CD8-positive, alpha-beta memory T cell (primary cell): ENCODE results near the gene GOLGA6L6. TPM values are rescaled to one million over a fixed set of nuclear protein-coding genes. Genes with fewer than 3 reads are reported as not detected.
"Not testable (repeated sequence)": the region's sequence is repeated elsewhere in the genome, so short reads cannot be mapped to it uniquely, and the experiment has no call there.

Experiments
- CTCF ChIA-PET: fragments of 350-600 bp; sonication (Branson Sonifier 250); formaldehyde crosslinking; loops from one replicate; lab custom pipeline; 2021; ENCODE audit warnings: antibody characterized with exemption; lab: Charles Lee
- POLR2A ChIA-PET: fragments of 350-600 bp; sonication (Branson Sonifier 250); formaldehyde crosslinking; loops from one replicate; lab custom pipeline; 2021; ENCODE audit warnings: antibody characterized with exemption; lab: Charles Lee
- DNase-seq, 5 donors: peaks; one replicate each; pipeline versions ENCODE4 v3.0.0 to v3.0.0-alpha.2; 2020 to 2022; ENCODE audit warnings: mixed read lengths in 1 of 5
- H3K27ac ChIP-seq: one replicate; pipeline ENCODE4 v1.7.0; 2013; ENCODE audit warnings: low read depth, mild to moderate bottlenecking, low read length, moderate library complexity
- H3K27me3 ChIP-seq: 2 replicates; pipeline ENCODE4 v1.7.0; 2013; ENCODE audit warnings: low read length, mild to moderate bottlenecking; ENCODE audit not compliant: insufficient read depth, poor library complexity, severe bottlenecking
- H3K36me3 ChIP-seq: 2 replicates; pipeline ENCODE4 v1.7.0; 2013; ENCODE audit warnings: mild to moderate bottlenecking, low read length, moderate library complexity; ENCODE audit not compliant: insufficient read depth
- H3K4me1 ChIP-seq: 2 replicates; pipeline ENCODE4 v1.7.0; 2013; ENCODE audit warnings: mild to moderate bottlenecking, low read length, moderate library complexity; ENCODE audit not compliant: insufficient read depth
- H3K4me3 ChIP-seq: 2 replicates; pipeline ENCODE4 v1.7.0; 2013; ENCODE audit warnings: mild to moderate bottlenecking, low read length
- H3K9me3 ChIP-seq: 2 replicates; pipeline ENCODE4 v1.7.0; 2013; ENCODE audit warnings: mild to moderate bottlenecking, low read length
- H3K27ac Mint-ChIP-seq, 8 donors: one replicate each; pipeline ENCODE4 v1.8.0; 2020 to 2021; ENCODE audit warnings: mixed read lengths in 8 of 8, mild to moderate bottlenecking in 6 of 8, inconsistent platforms in 3 of 8, moderate library complexity in 3 of 8
- H3K27me3 Mint-ChIP-seq, 2 donors: one replicate each; pipeline ENCODE4 v1.8.0; 2020 to 2021; ENCODE audit warnings: mixed read lengths in 2 of 2, mild to moderate bottlenecking in 1 of 2, moderate library complexity in 1 of 2
- H3K36me3 Mint-ChIP-seq, 3 donors: one replicate each; pipeline ENCODE4 v1.8.0; 2020 to 2021; ENCODE audit warnings: mixed read lengths in 3 of 3, inconsistent platforms in 1 of 3, mild to moderate bottlenecking in 1 of 3
- H3K4me1 Mint-ChIP-seq, 3 donors: one replicate each; pipeline ENCODE4 v1.8.0; 2020 to 2021; ENCODE audit warnings: mixed read lengths in 3 of 3, inconsistent platforms in 1 of 3, mild to moderate bottlenecking in 1 of 3
- H3K4me3 Mint-ChIP-seq, 7 donors: one replicate each; pipeline ENCODE4 v1.8.0; 2020 to 2021; ENCODE audit warnings: mixed read lengths in 7 of 7, mild to moderate bottlenecking in 6 of 7, moderate library complexity in 4 of 7, inconsistent platforms in 2 of 7
- H3K9me3 Mint-ChIP-seq, 5 donors: one replicate each; pipeline ENCODE4 v1.8.0; 2020 to 2022; ENCODE audit warnings: mixed read lengths in 5 of 5, mild to moderate bottlenecking in 3 of 5, moderate library complexity in 2 of 5, inconsistent platforms in 1 of 5
- polyA plus RNA-seq: library from polyadenylated mRNA; unstranded; fragments of 300-500 nt; fragmentation: Illumina TruSeq; gene quantifications from one replicate; pipeline ENCODE4 v1.2.3, GENCODE V29; 2021
- total RNA-seq, 2 experiments: library from RNA; stranded (reverse); gene quantifications; one replicate each; pipeline ENCODE4 v1.2.3, GENCODE V29; 2021

The GOLGA6L6 gene
- total and polyA plus RNA-seq, 3 experiments from 2014 or later = not detected

DNA sequence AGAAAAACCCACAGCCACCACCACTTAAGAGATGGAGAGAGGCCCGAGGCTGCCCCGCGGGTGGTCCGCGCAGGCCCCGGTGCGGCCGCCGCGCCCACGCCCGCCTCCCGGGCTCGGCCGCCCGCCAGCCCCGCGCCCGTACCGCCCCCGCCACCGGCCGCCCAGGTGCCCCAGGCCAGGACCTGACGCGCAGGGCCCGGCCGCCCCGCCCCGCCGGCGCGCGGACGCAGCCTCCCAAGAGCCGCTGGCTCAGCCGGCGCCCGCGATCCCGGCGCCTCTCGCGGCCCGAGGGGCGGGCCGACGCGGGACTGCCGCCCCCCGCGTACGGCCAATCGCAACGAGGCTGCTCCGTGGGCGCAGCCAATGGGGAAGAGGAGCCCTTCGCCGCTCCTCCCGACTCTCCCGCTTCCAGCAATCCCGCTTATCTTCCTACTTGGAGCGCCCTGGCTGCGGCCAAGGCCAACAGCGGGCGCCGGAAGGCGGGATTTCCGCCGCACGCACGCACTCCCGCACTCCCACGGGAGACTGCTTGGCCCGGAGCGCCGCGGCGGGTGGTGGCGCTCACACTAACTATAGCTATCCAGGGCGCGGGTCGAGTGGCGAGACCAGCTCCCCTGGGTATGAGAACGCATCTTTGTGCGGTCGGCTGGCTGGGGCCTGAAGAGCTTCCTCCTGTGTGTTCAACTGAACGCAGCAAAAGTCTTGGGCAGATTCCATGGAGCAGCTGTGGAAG lies 35.5 kb downstream of the GOLGA6L6 start:
- H3K4me1 ChIP-seq, H3K9me3 Mint-ChIP-seq, POLR2A ChIA-PET, H3K36me3 ChIP-seq, H3K36me3 Mint-ChIP-seq, CTCF ChIA-PET, H3K27me3 ChIP-seq, H3K4me3 ChIP-seq, H3K27ac ChIP-seq, H3K27me3 Mint-ChIP-seq, H3K4me1 Mint-ChIP-seq, H3K9me3 ChIP-seq, H3K27ac Mint-ChIP-seq: not testable (repeated sequence)
- peak in 1 of 5 donors; percentile 2 for DNase-seq
- H3K4me3 Mint-ChIP-seq = peak overlapping the region in 1 of 7 donors; percentile 82

DNA sequence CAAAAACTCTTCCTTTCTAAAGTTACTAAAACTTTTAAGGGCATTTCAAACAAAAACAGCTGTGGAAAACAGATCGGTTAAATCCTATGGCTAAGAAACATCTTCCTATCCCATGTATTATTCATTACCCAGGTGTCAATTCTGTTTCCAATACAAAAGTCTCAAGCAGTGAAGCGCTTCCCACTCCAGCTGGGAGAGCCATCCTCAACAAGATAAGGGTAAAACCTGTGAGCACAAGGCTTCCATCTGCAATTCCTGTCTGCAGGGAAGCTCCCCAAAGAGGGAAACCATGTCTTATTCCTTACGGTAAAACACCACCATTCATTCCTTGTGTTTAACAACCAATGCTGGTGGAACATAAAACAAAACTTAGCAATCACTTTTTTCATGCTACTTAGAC lies 38.8 kb downstream of the GOLGA6L6 start:
- H3K27me3 Mint-ChIP-seq, H3K27ac ChIP-seq, H3K4me1 ChIP-seq, POLR2A ChIA-PET, H3K4me3 Mint-ChIP-seq, H3K27me3 ChIP-seq, H3K27ac Mint-ChIP-seq, H3K36me3 Mint-ChIP-seq, H3K9me3 Mint-ChIP-seq, H3K9me3 ChIP-seq, H3K36me3 ChIP-seq, H3K4me3 ChIP-seq, H3K4me1 Mint-ChIP-seq, CTCF ChIA-PET, DNase-seq: not testable (repeated sequence)

DNA sequence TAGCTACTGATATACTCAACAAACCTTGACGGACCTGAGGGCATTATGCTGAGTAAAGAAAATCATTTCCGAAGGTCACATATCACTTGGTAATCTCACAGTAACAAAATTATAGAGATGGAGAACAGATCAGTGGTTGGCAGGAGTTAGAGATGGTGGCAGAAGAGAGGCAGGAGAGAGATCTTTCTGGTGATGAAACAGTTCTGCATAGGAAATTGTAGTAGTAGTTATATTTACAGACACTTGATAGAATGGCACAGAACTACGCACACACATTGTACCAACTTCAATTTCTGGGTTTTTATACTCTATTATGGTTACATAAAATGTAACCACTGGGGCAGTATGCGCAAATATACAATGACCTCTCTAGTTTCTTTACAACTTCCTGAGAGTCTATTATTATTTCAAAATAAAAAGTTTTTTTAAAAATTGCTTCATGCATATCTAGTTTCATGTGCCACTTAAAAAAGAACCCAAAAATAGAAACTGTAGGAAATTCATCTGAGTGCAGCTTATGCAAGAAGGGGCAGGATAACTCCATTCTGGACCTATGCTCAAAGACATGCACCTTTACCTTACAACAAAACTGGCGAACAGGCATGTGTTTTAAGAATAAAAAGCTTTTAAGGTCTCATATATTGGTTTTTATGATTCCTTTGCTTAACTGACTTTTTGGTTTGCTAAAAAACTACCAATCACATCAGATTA lies 39.9 kb downstream of the GOLGA6L6 start:
- H3K27me3 ChIP-seq, H3K9me3 Mint-ChIP-seq, H3K4me3 Mint-ChIP-seq, H3K4me3 ChIP-seq, DNase-seq, H3K27ac ChIP-seq, POLR2A ChIA-PET, H3K9me3 ChIP-seq, CTCF ChIA-PET, H3K27ac Mint-ChIP-seq, H3K27me3 Mint-ChIP-seq, H3K36me3 Mint-ChIP-seq, H3K4me1 ChIP-seq, H3K4me1 Mint-ChIP-seq, H3K36me3 ChIP-seq: not testable (repeated sequence)

DNA sequence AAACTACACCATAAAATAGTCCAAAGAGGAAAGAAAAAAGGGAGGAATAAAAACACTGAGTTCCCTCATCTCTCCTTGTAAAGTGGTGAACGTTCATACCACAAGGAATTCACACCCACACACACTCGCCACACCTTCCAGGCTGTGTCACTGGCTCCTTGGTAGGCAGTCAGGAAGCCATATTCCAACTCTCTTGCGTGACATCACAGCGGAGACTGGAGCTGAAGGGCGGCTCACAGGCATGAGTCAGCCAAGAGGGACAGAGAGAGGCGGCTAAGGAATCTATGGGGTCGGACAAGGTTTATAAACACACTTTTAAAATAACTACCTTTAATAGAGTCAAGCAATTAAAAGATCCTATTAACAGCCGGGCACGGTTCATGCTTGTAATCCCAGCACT lies 43.8 kb downstream of the GOLGA6L6 start:
- H3K9me3 ChIP-seq, H3K4me1 Mint-ChIP-seq, POLR2A ChIA-PET, CTCF ChIA-PET, H3K27ac Mint-ChIP-seq, DNase-seq, H3K27ac ChIP-seq, H3K9me3 Mint-ChIP-seq, H3K27me3 ChIP-seq, H3K4me3 Mint-ChIP-seq, H3K27me3 Mint-ChIP-seq, H3K36me3 ChIP-seq, H3K4me1 ChIP-seq, H3K4me3 ChIP-seq, H3K36me3 Mint-ChIP-seq: not testable (repeated sequence)

DNA sequence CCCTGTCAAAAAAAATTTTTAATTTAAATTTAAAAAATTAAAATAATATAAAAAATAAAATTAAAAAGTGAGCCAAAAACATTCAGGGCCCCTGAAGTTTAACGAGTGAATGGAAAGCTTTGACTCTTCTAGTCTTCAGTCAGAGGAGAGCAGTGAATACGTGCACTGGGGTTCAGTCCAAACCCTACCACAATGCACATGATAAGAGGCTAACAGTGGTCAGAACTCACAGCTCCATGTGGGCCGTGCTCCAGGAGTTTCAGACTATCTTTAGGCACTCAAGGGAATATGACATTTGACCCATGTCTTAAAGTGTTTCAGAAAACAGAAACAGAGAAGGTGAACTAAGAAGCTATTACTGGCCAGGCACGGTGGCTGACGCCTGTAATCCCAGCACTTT lies 48.6 kb downstream of the GOLGA6L6 start:
- H3K36me3 Mint-ChIP-seq, H3K27me3 Mint-ChIP-seq, H3K9me3 Mint-ChIP-seq, H3K27me3 ChIP-seq, DNase-seq, H3K4me1 Mint-ChIP-seq, H3K27ac ChIP-seq, H3K27ac Mint-ChIP-seq, H3K9me3 ChIP-seq, CTCF ChIA-PET, POLR2A ChIA-PET, H3K36me3 ChIP-seq, H3K4me1 ChIP-seq, H3K4me3 Mint-ChIP-seq, H3K4me3 ChIP-seq: not testable (repeated sequence)

DNA sequence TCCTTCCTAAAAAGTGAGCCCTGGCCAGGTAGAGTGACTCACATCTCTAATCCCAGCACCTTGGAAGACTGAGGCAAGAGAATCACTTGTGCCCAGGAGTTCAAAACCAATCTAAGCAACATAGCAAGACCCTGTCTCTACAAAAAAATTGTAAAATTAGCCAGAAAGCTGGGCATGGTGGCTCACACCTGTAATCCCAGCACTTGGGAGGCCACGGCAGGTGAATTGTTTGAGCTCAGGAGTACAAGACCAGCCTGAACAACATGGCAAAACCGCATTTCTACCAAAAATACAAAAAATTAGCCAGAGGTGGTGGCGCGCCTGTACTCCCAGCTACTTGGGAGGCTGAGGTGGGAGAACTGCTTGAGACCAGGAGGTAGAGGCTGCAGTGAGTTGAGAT lies 49.0 kb downstream of the GOLGA6L6 start:
- H3K36me3 Mint-ChIP-seq, H3K36me3 ChIP-seq, H3K4me1 ChIP-seq, H3K27me3 Mint-ChIP-seq, CTCF ChIA-PET, DNase-seq, H3K9me3 ChIP-seq, POLR2A ChIA-PET, H3K4me1 Mint-ChIP-seq, H3K4me3 ChIP-seq, H3K27me3 ChIP-seq, H3K9me3 Mint-ChIP-seq, H3K27ac Mint-ChIP-seq, H3K4me3 Mint-ChIP-seq, H3K27ac ChIP-seq: not testable (repeated sequence)

DNA sequence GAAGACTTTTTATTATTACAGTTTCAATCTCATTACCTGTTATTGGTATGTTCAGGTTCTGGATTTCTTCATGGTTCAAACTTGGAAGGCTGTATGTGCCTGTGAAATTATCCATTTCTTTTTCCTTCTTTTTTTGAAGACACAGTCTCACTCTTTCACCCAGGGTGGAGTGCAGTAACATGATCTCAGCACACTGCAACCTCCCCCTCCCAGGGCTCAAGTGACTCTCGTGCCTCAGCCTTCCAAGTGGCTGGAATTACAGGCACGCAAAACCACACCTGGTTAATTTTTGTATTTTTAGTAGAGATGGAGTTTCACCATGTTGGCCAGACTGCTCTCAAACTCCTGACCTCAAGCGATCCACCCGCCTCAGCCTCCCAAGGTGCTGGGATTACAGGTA lies 52.3 kb downstream of the GOLGA6L6 start:
- H3K36me3 ChIP-seq, H3K9me3 ChIP-seq, H3K9me3 Mint-ChIP-seq, H3K27me3 ChIP-seq, H3K27me3 Mint-ChIP-seq, H3K36me3 Mint-ChIP-seq, DNase-seq, H3K27ac ChIP-seq, POLR2A ChIA-PET, H3K4me3 Mint-ChIP-seq, H3K27ac Mint-ChIP-seq, H3K4me1 Mint-ChIP-seq, H3K4me1 ChIP-seq, CTCF ChIA-PET, H3K4me3 ChIP-seq: not testable (repeated sequence)
